ENCODE results near the gene AATK.

The AATK gene

GRCh38 chr17:81071761-81072741 lies 94.0 kb downstream of the AATK start:
- no peak for DNase-seq (ENCODE audit: low read depth)

- DNase-seq (ENCODE audit: low read depth), result no peak
Observed at GRCh38 chr17:81070541-81071246, 95.3 kb downstream of the AATK start.

GRCh38 chr17:81069135-81069645 lies 96.8 kb downstream of the AATK start:
- no peak for DNase-seq (ENCODE audit: low read depth)

- no peak for DNase-seq (ENCODE audit: low read depth)
Observed at GRCh38 chr17:81068411-81069134, 97.4 kb downstream of the AATK start.

- DNase-seq (ENCODE audit: low read depth), result no peak
Observed at GRCh38 chr17:81067391-81067811, 98.6 kb downstream of the AATK start.

Data from ELR (cell line).